KMS-11 (cell line): ENCODE measurements around the gene NT5C2.

Source experiments
- H2AFZ ChIP-seq: fragments of 200-600 bp; sonication (generic); 2 replicates; pipeline ENCODE4 v1.6.1; 2016; ENCODE audit warnings: antibody characterized with exemption, mixed run types, low read depth
- H3K27ac ChIP-seq: fragments of 200-600 bp; sonication (generic); 2 replicates; pipeline ENCODE4 v1.6.1; 2016; ENCODE audit warnings: mild to moderate bottlenecking, mixed run types
- H3K27me3 ChIP-seq: fragments of 200-600 bp; sonication (generic); 2 replicates; pipeline ENCODE4 v1.6.1; 2017; ENCODE audit warnings: mild to moderate bottlenecking, low read depth, mixed run types, moderate library complexity; ENCODE audit not compliant: insufficient read depth
- H3K36me3 ChIP-seq: fragments of 200-600 bp; sonication (generic); 2 replicates; pipeline ENCODE4 v1.6.1; 2017; ENCODE audit warnings: mild to moderate bottlenecking, mixed run types; ENCODE audit not compliant: insufficient read depth
- H3K4me1 ChIP-seq: fragments of 200-600 bp; sonication (generic); 2 replicates; pipeline ENCODE4 v1.6.1; 2016; ENCODE audit warnings: mild to moderate bottlenecking, low read depth, mixed run types; ENCODE audit not compliant: poor library complexity, severe bottlenecking
- H3K4me2 ChIP-seq: fragments of 200-600 bp; sonication (generic); 2 replicates; pipeline ENCODE4 v1.7.0; 2016; ENCODE audit warnings: mild to moderate bottlenecking, mixed run types
- H3K4me3 ChIP-seq: fragments of 200-600 bp; sonication (generic); IDR thresholded peaks from 2 replicates; pipeline ENCODE4 v1.6.1; 2017; ENCODE audit warnings: low read depth, low read length, mixed read lengths; ENCODE audit not compliant: insufficient read depth
- H3K79me2 ChIP-seq: fragments of 200-600 bp; sonication (generic); 2 replicates; pipeline ENCODE4 v1.6.1; 2016; ENCODE audit warnings: low read depth, mixed run types; ENCODE audit not compliant: insufficient read depth
- H3K9ac ChIP-seq: fragments of 200-600 bp; sonication (generic); 2 replicates; pipeline ENCODE4 v1.6.1; 2016; ENCODE audit warnings: mild to moderate bottlenecking, mixed run types
- H4K20me1 ChIP-seq: fragments of 200-600 bp; sonication (generic); 2 replicates; pipeline ENCODE4 v1.6.1; 2016; ENCODE audit warnings: mild to moderate bottlenecking, mixed run types; ENCODE audit not compliant: insufficient read depth
- CTCF ChIP-seq: fragments of 200-600 bp; sonication (generic); conservative IDR thresholded peaks from 2 replicates; pipeline ENCODE4 v1.6.1; 2017; ENCODE audit warnings: low read depth, mild to moderate bottlenecking, antibody characterized with exemption, low read length, moderate library complexity, mixed read lengths

The NT5C2 gene

GRCh38 chr10:103066141-103067098, 126.7 kb downstream of the NT5C2 start:
- H4K20me1 ChIP-seq = no peaks in the 10 kb centered on the region
- H3K79me2 ChIP-seq = no peaks in the 10 kb centered on the region
- no peak overlapping the region for H3K4me2 ChIP-seq
- H2AFZ ChIP-seq = no peak overlapping the region
- TF ChIP-seq CTCF = no peak
- no peak overlapping the region for H3K4me3 ChIP-seq
- no peaks in the 10 kb centered on the region for H3K27me3 ChIP-seq
- no peaks in the 10 kb centered on the region for H3K36me3 ChIP-seq
- no peak overlapping the region for H3K27ac ChIP-seq
- no peak overlapping the region for H3K9ac ChIP-seq
- peaks cover 14% of the 10 kb centered on the region for H3K4me1 ChIP-seq

- no peak overlapping the region for H3K4me2 ChIP-seq
- no peak overlapping the region for H2AFZ ChIP-seq
- H3K27me3 ChIP-seq = no peaks in the 10 kb centered on the region
- no peak overlapping the region for H3K27ac ChIP-seq
- H3K4me3 ChIP-seq = no peak overlapping the region
- no peak overlapping the region for H3K9ac ChIP-seq
- H3K79me2 ChIP-seq = no peaks in the 10 kb centered on the region
- no peaks in the 10 kb centered on the region for H3K36me3 ChIP-seq
- no peak for TF ChIP-seq CTCF
- H3K4me1 ChIP-seq = peaks cover 12% of the 10 kb centered on the region
- H4K20me1 ChIP-seq = no peaks in the 10 kb centered on the region
Measured at GRCh38 chr10:103064956-103065355, 128.1 kb downstream of the NT5C2 start.

GRCh38 chr10:103062854-103063590, 130.1 kb downstream of the NT5C2 start:
- no peak for TF ChIP-seq CTCF
- H3K79me2 ChIP-seq = no peaks in the 10 kb centered on the region

DNA sequence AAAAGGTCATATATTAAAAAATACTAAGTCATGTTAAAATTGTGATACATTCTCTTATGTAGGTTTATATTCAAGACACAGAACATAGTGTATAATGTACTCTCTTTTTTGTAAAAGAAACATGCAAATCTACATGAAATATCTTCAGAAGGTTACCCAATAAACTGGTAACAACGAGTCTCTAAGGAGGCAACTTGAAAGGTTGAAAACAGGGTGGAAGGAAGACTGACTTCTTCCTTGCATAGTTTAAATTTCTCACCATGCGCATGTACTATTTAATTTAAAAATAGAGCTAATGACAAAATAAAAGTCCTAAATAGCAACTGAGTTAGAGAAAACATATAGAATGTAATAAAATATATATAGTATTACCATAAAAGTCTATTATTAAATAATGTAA, 132.5 kb downstream of the NT5C2 start:
- Histone ChIP-seq H3K79me2 (no peaks in the 10 kb centered on the region), H3K27ac (no peak overlapping the region), H3K4me3 (no peak overlapping the region), H3K4me2 (no peak overlapping the region), H4K20me1 (no peaks in the 10 kb centered on the region), H3K4me1 (no peaks in the 10 kb centered on the region), H3K27me3 (no peaks in the 10 kb centered on the region), H3K9ac (no peak overlapping the region), H2AFZ (no peak overlapping the region), H3K36me3 (no peaks in the 10 kb centered on the region)
- TF ChIP-seq CTCF = no peak

More at GRCh38 chr10:103062854-103063590, 130.1 kb downstream of the NT5C2 start:
- no peak overlapping the region for H3K4me2 ChIP-seq
- H3K27ac ChIP-seq = no peak overlapping the region
- H3K4me3 ChIP-seq = no peak overlapping the region
- peaks cover 4% of the 10 kb centered on the region for H3K4me1 ChIP-seq
- no peaks in the 10 kb centered on the region for H3K36me3 ChIP-seq
- no peaks in the 10 kb centered on the region for H3K27me3 ChIP-seq
- no peak overlapping the region for H3K9ac ChIP-seq
- H4K20me1 ChIP-seq = no peaks in the 10 kb centered on the region
- H2AFZ ChIP-seq = no peak overlapping the region
